Activated CD4-positive, alpha-beta T cell treated with anti-CD3 and anti-CD28 coated beads, Interleukin-2, Interleukin-4, amounts not matched to agents 100 ng/mL and 50 ng/mL, durations not matched to agents 16 hours and 8 hours (primary cell): Measurements from ENCODE around the gene DCAF4L1.
A peak's percentile ranks its signal among the peaks of the same experiment; 100 is the strongest.

Source experiments
- DNase-seq: peaks from one replicate; pipeline ENCODE4 v3.0.0-alpha.2; 2020; ENCODE audit warnings: low spot score

Gene DCAF4L1

DNA sequence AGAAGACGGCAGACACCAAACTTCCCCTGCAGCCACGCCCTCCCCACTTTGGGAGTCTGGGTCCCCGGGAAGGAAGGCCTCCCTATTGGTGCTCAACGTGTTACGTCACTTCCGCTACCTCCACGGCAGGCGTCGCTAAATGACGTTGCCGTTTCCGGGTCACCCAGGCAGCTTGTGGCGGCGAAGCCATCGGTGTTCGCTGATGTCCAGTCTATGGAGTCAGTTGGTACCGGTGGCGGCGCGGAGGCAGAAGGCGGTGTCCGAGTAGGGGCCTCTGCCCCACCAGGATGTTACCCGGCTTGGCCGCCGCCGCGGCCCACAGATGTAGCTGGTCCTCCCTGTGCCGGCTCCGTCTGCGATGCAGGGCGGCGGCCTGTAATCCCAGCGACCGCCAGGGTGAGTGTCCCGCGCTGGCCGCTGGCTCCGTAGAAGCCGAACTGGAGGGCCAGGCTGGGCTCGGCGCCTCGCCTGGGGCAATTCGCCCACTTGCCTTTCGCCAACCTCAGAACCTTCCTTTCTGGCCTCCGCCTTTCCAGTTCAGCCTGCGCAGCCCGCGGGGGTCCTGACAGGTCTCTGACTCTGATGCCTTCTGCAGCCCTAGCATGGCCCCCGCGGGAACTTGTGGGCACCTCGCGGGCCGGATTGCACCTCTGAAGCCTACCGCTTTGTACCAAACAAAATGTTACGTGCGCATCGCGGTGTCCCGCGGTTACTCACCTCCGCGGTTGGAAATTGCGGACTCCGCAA lies 9.0 kb downstream of the DCAF4L1 start, which contains the start of gene SLC30A9:
Gene SLC30A9 (plus strand): TSS at position 166 of the 747 bp plus-strand sequence. CDS start 122 bp downstream, at position 288.
- peak; percentile 95 for DNase-seq

DNA sequence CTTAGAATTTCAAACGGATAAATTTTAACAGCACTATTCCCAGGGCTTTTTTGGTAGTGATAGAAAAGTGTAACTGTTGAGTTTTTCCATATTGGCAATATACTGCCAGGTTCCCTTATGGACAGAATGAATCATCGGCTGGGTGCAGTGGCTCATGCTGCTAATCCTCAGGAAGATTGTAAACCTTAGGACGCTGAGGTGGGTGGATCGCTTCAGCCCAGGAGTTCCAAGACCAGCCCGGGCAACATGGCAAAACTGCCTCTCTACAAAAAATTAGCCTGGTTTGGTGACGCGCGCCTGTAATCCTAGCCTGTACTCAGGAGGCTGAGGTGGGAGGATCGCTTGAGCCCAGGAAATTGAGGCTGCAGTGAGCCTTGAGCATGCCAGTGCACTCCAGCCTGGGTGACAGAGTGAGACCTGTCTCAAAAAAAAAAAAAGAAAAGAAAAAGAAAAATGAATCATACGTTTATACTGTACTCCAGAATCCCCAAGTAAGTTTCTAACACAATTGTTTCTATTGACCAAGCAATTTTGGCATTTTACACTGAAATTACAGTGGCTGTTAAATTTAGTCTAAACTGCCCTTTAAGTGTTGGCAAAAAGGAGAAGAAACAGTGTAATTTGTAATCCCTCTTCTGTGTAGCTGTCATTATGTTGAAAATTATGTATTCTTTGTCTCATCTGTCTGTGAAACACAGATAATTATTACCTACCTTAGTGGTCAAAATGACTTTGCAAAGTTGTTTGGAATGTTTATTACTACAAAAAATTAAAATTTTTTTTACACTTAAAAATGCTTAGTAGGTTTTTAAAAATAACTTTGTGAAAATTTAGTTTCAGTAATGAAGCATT lies 10.6 kb downstream of the DCAF4L1 start:
- no peak for DNase-seq

DNA sequence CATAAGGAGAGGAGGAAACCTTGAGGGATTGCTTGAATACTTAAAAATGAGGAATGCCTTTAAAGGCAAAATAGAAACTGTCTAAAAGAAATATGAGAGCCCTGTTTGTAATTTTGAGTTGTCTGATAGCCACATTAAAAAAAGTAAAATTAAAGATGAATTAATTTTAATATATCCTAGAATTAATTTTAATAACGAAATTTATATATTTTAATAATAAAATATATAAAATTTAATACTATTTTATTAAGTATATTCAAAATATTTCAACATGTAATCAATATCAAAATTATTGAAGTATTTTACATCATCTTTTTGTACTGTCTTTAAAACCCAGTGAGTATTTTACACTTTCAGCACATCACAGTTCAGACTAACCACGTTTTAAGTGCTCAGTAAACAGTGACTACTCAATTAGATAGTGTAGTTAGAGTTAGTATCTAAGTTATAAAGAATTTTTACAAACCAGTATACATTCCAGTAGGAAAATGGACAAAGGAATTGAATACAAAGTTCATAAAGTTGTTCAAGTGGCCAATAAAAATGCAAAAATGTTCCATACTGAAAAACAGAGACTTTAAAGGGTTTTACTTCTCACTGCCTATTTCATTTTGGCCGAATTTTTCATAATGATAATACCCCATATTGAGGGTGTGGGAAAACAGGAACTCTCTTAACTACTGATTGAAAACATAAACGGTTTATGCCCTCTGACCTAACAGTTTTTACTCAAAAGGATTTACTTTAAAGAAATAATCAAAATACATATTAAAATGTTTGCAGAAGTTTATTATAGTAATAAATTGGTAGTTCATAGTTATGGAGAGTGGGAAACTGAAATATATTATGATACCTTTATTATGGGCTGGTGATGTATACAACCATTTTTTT lies 11.7 kb downstream of the DCAF4L1 start:
- DNase-seq: no peak

DNA sequence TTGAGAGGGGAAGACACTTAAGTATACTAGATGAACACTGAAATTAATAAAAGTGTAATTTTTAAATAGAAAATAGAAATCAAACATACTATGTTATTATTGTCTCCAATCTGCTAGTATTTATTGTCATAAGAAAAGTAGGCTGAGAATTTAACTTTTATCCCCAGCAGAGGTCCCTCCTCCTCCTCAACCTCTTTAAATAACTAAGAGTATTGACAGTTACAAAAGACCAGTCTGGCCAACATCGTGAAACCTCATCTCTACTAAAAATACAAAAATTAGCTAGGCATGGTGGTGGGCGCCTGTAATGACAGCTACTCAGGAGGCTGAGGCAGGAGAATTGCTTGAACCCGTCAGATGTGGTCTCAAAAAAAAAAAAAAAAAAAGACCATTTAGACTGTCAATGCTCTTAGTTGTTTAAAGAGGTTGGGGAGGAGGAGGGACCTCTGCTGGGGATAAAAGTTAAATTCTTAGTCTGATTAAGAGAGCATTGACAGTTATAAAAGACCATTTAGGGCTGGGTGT lies 13.0 kb downstream of the DCAF4L1 start:
- no peak for DNase-seq

DNA sequence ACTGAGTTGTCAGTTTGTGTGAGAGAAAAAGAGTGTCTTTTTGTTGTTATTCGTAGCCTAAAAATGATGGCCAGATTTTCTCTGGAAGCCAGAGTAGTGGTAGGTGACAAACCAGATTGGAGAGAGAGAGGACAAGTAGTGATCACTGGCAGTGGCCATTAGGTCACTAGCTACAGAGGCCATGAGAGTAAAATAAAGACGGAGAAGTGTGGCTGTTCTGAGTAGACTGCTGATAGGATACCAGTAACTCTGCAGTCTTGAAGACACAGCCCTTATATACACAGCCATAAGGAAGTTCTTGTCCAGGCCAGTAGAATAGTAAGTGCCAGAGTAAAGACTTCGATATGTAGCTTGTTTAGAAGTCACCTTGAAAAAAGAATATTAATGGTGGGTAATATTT lies 16.5 kb downstream of the DCAF4L1 start:
- no peak for DNase-seq

DNA sequence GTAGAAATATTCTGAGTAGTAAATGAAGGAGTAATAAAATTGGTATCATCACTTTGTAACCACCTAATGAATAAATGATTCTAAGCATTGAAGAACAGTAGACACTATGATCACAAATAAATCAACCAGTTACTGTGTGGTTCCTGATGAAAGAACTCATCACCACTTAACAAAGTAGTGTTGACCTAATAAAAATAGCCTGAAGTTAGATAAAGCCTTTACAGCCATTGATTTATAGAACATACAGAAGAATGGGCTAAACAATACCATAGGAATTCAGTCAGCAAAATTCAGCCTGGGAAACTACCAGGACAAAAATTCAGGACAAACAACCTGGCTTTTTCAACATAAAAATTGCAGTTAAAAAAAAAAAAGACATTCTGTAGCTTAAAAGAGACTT lies 17.8 kb downstream of the DCAF4L1 start:
- no peak for DNase-seq

DNA sequence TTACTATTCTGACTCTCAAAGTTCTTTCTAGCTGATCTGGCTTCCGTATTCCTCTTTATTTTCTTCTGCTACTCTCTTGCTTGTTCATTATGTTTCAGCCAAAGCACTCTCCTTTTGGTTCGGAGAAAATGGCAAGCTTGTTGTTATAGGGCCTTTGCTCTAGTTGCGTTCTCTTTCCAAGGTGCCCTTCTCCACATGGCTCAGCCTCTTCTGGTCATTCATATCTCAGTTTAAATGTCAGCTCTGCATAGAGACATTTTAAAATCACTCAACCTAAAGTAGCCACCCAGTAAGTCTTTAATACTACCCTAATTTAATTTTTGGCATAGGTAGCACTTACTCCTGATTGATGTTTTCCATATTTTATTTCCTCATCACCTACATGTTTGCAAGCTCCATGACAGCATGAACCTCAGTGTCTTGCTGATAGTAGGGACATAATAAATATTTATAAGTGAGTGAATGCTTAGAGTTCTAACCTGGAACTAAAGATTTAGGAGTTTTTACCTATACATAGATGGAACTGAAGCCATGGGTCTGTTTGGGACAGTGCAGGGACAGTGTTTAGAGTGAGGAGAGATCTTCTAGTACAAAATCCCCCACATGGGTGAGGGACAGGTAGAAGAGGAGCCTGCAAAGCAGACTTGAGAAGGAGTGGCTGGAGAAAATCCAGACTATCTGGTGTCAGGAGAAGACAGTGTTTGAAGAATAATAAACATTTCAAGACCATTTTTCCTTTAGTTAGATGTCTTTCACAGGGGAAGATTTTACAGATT lies 26.6 kb downstream of the DCAF4L1 start:
- no peak for DNase-seq

DNA sequence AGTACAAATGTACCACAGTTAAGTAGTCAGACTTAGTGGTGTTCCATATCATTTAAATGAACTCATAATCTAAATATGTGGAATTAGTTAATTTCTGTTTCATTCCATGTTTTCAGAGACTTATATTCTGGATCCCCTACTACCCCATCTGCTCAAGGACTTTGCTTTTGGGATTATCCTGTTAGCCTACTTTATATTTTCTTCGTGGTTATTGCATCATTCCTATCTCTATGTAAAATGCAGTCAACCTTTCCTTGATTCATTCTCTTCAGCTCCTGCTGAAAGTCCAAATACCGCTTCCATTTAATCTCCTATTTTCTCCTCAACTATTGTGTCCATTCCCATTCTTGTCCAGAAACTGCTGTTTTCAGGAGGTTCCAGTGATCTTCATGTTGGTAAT lies 33.9 kb downstream of the DCAF4L1 start:
- no peak for DNase-seq

DNA sequence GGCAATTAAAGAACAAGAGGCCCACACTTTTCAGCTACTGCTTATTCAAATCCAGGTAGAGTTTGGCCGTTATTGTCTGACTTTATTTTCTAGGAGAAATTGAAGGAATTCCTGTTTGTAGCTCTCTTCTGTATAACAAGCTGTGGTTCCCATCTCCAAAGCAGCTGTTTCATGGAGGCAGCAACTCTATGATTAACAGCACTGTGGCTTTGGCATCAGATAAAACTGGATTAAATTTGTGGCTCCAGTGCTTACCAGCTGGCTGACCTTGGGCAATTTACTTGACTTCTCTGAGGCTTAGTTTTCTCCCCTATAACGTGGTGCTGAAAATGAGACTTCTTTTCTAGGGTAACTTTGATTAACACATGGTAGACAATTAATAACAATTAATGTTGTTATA lies 36.9 kb downstream of the DCAF4L1 start:
- no peak for DNase-seq
